GM21381 (cell line): ENCODE measurements around the gene CCR7.
"Not testable (repeated sequence)": the region's sequence is repeated elsewhere in the genome, so short reads cannot be mapped to it uniquely, and the experiment has no call there.

ENCODE experiments used
- ATAC-seq: cut with Tn5 transposase; IDR thresholded peaks from one replicate; pipeline ENCODE4 v1.9.1; 2021; ENCODE audit warnings: mild to moderate bottlenecking, moderate library complexity; ENCODE audit not compliant: unreplicated experiment

CCR7 gene

GRCh38 chr17:40597556-40598300 lies 32.5 kb upstream of the CCR7 start:
- no peak for ATAC-seq

- ATAC-seq, result no peak
Observed at GRCh38 chr17:40597156-40597555, 31.9 kb upstream of the CCR7 start.

DNA sequence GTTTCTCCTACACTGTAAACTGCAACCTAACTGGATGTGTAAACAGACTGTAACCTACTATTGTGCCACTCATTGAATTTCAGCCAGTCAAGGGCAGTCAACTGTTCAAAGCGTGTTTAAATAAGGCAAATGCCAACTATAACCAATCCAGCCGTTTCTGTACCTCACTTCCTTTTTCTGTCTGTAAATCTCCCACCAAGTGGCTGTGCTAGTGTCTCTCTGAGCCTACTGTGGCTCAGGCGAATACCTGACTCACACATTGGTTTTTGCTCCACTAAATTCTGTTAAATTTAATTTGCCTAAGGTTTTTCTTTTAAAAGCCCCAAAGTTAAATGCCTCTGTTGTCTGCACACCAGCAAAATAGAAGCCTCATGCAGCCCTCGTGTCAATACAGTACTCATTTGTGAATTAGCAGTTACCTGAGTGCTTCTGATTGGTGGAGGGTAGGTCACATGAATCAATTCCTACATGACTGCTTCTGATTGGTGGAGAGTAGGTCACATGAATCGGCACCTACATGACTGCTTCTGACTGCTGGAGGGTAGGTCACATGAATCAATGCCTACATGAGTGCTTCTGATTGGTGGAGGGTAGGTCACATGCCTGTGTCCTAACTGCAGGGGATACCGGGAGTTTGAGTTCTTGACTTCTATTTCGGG lies 31.1 kb upstream of the CCR7 start:
- ATAC-seq, result no peak

DNA sequence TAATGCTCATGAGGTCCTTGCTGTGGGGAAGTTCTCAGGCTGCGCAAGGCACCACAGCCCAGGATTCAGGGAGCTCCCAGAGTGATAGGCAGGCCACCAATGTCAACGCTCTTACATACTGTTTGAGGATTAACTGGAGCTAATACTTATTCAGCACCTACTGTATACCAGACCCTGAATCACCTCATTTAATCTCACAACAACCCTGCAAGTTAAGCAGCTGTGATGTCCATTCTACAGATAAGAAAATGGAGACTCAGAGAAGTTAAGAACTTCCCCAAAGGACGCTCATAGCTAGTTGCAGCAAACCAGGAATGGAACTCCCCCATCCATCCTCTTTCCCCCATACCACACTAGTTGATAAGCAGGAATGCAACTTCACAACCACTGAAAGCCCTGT lies 25.5 kb upstream of the CCR7 start:
- ATAC-seq, result no peak

DNA sequence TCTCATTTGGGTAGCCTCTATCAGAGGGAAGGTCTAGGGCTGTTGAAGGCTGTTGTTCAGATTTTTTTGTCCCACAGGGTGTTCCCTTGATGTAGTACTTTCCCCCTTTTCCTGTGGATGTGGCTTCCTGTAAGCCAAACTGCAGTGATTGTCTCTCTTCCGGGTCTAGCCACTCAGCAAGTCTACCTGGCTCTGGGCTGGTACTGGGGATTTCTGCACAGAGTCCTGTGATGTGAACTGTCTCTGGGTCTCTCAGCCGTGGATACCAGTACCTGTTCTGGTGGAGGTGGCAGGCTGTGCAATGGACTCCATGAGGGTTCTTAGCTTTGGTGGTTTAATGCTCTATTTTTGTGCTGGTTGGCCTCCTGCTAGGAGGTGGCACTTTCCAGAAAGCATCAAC lies 23.3 kb upstream of the CCR7 start:
- no peak for ATAC-seq

DNA sequence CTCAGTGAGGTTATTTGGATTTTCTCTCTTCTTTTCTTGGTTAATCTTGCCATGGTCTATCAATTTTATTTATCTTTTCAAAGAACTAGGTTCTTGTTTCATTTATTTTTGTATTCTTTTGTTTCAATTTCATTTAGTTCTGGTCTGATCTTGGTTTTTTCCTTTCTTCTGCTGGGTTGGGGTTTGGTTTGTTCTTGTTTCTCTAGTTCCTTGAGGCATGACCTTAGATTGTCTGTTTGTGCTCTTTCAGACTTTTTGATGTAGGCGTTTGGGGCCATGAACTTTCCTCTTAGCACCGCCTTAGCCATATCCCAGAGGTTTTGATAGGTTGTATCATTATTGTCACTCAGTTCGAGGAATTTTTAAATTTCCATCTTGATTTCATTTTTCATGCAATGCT lies 21.0 kb upstream of the CCR7 start:
- ATAC-seq, result not testable (repeated sequence)

DNA sequence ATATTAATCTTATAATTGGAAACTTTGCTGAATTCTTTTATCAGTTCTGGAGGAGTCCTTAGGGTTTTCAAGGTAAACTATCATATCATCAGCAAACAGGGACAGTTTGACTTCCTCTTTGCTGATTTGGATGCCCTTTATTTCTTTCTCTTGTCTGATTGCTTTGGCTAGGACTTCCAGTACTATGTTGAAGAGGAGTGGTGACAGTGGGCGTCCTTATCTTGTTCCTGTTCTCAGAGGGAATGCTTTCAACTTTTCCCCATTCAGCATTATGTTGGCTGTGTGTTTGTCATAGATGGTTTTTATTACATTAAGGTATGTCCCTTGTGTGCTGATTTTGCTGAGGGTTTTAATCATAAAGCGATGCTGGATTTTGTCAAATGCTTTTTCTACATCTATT lies 19.7 kb upstream of the CCR7 start:
- not testable (repeated sequence) for ATAC-seq

GRCh38 chr17:40582328-40582901 lies 17.1 kb upstream of the CCR7 start:
- peak; percentile 90 for ATAC-seq

- ATAC-seq, result no peak
Observed at GRCh38 chr17:40580140-40580539, 14.9 kb upstream of the CCR7 start.

- ATAC-seq, result no peak
Observed at GRCh38 chr17:40579471-40579870, 14.2 kb upstream of the CCR7 start.

DNA sequence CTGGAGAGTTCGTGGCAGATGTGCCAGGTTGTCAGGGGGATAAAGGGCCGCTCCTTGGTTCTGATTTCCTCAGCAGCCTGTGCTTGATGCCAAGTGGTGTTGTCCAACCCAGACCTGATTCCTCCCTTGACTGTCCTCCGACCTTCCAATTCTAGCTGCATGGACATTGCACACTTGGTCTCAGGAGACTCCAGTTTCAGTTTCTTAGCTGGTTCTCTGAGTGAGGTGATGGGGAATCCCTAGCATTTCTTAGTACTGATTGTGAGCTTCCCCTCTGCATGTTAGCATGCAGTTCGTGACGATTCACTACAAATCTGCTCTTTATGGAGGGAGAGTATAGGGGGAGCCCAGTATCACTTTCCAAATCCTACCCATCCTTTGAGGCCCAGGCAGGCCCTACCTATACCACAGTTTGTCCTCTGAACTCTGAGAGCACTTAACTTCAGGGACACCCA lies 12.4 kb upstream of the CCR7 start:
- peak; percentile 41 for ATAC-seq

GRCh38 chr17:40576113-40576740 lies 11.0 kb upstream of the CCR7 start:
- ATAC-seq, result no peak

DNA sequence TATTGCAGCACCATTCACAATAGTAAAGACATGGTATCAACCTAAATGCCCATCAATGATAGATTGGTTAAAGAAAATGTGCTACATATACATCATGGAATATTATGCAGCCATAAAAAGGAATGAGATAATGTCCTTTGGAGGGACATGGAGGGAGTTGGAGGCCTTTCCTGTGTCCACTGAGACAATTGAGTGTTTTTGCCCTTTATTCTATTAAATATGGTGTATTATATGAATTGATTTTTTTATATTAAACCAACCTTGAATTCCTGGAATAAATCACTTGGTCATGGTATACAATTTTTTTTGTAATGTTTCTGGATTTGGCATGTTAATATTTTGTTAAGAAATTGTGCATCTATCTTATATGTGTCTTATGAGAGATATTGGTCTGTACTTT lies 9.0 kb upstream of the CCR7 start:
- ATAC-seq, result no peak

- not testable (repeated sequence) for ATAC-seq
Observed at GRCh38 chr17:40572245-40572993, 7.1 kb upstream of the CCR7 start.

DNA sequence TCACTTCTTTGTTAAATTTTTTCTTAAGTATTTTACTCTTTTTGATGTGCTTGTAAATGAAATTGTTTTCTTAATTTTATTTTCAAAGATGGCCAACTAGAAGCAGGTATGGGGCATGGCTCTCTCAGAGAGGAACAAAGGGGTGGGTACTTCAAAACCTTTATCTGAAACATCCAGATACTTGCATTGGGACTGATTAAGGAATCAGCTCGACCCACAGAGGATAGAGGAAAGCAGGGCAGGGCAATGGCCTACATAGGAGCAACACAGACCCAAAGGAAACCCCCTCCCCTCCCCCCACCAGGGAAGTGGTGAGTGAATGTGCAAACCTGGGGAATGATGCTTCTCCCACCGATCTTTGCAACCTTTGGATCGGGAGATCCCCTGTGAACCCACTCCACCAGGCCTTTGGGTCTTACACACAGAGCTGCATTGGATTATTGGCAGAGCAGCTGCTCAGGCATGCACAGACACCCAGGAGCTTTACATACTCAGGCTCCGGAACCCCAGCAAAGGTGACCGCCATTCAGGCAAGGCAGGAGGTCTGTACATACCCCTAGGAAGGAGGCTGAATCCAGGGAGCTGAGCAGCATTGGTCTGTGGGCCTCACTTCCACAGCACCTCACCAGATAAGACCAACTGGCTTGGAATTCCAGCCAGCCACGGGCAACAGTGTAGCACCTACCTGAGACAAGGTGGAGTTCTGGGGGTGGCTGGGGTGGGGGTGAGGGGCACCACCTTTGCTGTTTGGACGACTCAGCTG lies 3.0 kb upstream of the CCR7 start:
- no peak for ATAC-seq

GRCh38 chr17:40567377-40567776 lies 2.1 kb upstream of the CCR7 start:
- ATAC-seq, result no peak

GRCh38 chr17:40565769-40566409 lies 617 bp upstream of the CCR7 start:
- no peak for ATAC-seq

- no peak for ATAC-seq
Observed at GRCh38 chr17:40564195-40564882, 933 bp downstream of the CCR7 start.
